Retinal pigment epithelial cell (primary cell): ENCODE results near the gene GTF2H3.
"Not testable (repeated sequence)": the region's sequence is repeated elsewhere in the genome, so short reads cannot be mapped to it uniquely, and the experiment has no call there.

Experiments
- DNase-seq: peaks from one replicate; pipeline ENCODE4 v3.0.0-alpha.2; 2010; ENCODE audit warnings: low read depth
- H3K4me3 ChIP-seq: 2 replicates; pipeline ENCODE4 v1.5.1; 2011; ENCODE audit warnings: mild to moderate bottlenecking, low read length, control low read depth, moderate library complexity
- CTCF ChIP-seq: conservative IDR thresholded peaks from 2 replicates; pipeline ENCODE4 v1.5.1; 2011; ENCODE audit warnings: low read depth, low read length, control low read depth, inconsistent platforms

Gene GTF2H3

DNA sequence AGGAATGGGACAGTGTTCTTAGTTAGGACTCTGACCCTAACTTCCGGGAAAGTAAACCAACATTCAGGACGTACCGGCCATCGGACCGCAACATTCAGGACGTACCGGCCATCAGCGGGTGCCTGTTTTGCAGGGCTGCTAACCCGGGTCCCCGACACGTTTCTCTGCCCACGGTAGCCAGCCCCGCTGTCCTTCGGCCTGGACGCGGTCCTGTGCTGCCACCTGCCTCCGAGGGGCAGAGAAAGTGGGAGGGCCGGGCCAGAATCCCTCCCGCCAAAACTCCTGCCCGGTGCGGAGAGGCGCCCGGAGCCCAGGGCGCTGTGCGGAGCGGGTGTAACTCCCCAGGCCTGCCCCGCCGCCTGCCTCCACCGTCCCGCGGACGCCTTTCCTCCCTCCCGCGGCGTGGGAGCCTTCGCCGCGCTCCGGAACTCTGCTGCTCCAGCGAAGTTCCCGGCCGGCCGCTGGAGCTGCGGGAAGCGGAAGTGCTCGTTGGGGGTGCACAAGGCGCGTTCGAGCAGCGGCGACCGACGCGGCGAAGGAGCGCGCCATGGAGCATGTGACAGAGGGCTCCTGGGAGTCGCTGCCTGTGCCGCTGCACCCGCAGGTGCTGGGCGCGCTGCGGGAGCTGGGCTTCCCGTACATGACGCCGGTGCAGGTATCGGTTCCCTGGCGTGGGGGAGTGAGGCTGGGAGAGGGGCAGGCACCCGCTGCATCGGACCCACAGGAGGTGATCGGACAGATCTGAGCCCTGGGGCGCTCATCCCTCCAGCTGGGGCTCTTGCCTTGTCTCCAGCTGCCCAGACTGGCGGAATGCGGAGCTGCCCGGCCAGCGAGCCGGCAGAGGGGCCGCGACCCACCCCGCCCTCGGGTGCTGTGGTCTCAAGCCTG lies 31.8 kb upstream of the GTF2H3 start, which contains the start of gene DDX55:
Gene DDX55 (plus strand): TSS at position 498 of the 888 bp plus-strand sequence. CDS start 50 bp downstream, at position 548.
- peak; percentile 49 for TF ChIP-seq CTCF
- peak; percentile 50 for DNase-seq
- peak within 1 kb of the TSS; percentile 96 for H3K4me3 ChIP-seq

DNA sequence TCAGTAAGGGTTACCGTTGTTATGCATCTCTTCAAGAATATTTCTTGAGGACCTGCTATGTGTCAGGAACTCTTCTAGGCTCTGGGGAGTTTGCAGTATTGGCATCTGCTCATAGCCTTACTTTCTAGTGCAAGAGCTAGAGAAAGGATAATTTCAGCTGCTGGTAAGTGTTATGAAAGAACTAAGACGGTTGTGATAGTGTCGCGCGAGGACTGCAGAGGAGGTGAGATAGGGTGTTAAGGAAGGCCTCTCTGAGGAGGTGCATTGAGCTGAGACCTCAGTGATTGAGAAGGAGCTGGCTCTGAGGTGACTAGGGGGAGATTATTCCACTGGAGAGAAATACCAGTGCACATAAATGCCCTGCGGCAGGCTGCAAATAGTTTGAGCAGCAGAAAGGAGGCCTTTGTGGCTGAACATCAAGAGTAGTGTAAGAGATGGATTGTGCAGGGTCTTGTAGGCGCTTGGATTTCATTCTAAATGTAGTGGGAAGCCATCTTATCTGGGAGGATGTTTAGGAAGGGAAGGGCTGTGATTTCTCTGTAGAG lies 30.9 kb upstream of the GTF2H3 start:
- DNase-seq, result no peak
- H3K4me3 ChIP-seq, result peak overlapping the region; percentile 96
- TF ChIP-seq CTCF, result no peak

- DNase-seq, H3K4me3 ChIP-seq: not testable (repeated sequence)
Observed at GRCh38 chr12:123603495-123603894, 30.1 kb upstream of the GTF2H3 start.

DNA sequence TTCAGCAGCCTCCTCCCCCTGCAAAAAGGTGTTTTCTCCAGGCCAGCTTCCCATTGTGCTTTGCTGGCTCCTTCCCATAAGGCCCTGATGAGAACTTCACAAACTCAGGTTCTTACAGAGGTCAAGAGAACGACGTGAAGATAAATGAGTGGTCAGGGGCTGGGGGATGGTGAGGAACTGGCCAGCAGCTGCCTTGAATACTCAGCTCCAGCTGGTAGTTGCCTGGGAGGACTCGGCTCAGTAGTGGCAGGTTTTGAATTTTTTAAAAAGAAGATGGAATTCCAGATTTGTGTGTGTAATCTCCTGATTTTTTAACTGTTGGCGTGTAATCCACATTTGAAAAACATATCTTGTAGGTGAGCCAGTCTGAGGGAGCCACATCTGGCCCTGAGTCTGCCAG lies 25.9 kb upstream of the GTF2H3 start:
- no peak for TF ChIP-seq CTCF
- no peak overlapping the region for H3K4me3 ChIP-seq

DNA sequence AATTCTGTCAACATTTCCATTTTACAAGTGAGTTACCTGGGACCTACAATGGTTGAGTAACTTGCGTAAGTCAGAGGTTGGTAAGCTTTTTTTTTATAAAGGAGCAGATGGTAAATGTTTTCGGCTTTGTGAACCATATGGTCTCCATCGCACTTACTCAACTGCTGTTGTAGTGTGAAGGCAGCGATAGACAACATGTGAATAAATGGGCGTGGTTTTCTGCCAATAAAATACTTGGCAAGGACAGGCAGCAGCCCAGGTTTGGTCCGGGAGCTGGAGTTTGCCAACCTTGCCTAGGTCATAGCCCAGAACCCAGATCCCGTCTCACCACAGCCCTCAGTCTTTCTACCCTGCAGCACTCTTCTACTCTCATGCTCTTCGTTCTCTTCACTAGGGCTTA lies 25.4 kb upstream of the GTF2H3 start:
- no peak overlapping the region for H3K4me3 ChIP-seq
- no peak for DNase-seq
- no peak for TF ChIP-seq CTCF

More for the DNA sequence above, 25.9 kb upstream of the GTF2H3 start:
- no peak for DNase-seq

GRCh38 chr12:123614110-123614509 lies 19.5 kb upstream of the GTF2H3 start:
- TF ChIP-seq CTCF, result no peak
- no peak overlapping the region for H3K4me3 ChIP-seq
- DNase-seq, result no peak

DNA sequence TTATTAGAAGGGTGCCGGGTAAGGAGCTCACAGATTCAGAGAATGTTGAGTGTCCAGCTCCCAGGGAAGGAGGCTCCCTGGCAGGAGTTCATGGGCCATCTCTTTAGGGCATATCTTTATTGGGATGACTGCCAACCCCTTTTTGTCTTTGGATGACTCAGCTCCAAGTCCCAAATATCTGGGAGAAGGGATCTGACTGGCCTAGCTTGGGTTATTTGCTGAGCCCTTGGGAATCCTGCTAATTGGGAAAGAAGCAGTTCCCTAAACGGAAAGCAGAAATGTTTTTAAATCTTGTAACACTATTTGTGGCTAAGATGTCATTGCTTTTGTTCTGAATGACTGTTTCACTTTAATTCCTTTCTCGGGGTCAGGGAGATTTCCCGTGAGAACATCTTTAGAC lies 19.1 kb upstream of the GTF2H3 start:
- TF ChIP-seq CTCF, result no peak
- H3K4me3 ChIP-seq, result no peak overlapping the region
- no peak for DNase-seq
